ENCODE data around the gene DDX43. TPM values are rescaled to one million over a fixed set of nuclear protein-coding genes. Genes with fewer than 3 reads are reported as not detected.

Gene DDX43
- total and polyA plus RNA-seq, 12 donors, result 0.11 to 1.6 (median 0.47) TPM; not detected in 2

- H3K27ac ChIP-seq, result no peak overlapping the region
- TF ChIP-seq POLR2A (IDR thresholded peaks at IDR 0.05) (no peak), CTCF (IDR thresholded peaks at IDR 0.05) (no peak)
- no peaks in the 10 kb centered on the region for H3K27me3 ChIP-seq
- WGBS, 4 donors, result 81 to 89% (median 85%) methylated on average over 11 of the region's 11 CpGs
- no peak overlapping the region for H3K4me3 ChIP-seq
- no peaks in the 10 kb centered on the region for H3K9me3 ChIP-seq (replicated peaks in 1 of 3)
- no peaks in the 10 kb centered on the region for H3K4me1 ChIP-seq (replicated peaks in 1 of 2)
- DNase-seq, result no peak
- no peaks in the 10 kb centered on the region for H3K36me3 ChIP-seq (replicated peaks in 1 of 2)
- intact Hi-C loops (cut with DNase I), result no loop called here
Observed at GRCh38 chr6:73418081-73418741, 23.6 kb downstream of the DDX43 start.

- TF ChIP-seq CTCF (IDR thresholded peaks at IDR 0.05), result no peak
- TF ChIP-seq POLR2A (IDR thresholded peaks at IDR 0.05), result no peak
- intact Hi-C loops (cut with DNase I), result no loop called here
- peaks cover 0 to 8% of the 10 kb centered on the region in 2 donors for H3K36me3 ChIP-seq (replicated peaks in 1 of 2)
- H3K27me3 ChIP-seq, result no peaks in the 10 kb centered on the region
- H3K27ac ChIP-seq, result no peak overlapping the region
- no peak for DNase-seq
- no peak overlapping the region for H3K4me3 ChIP-seq
- H3K4me1 ChIP-seq (replicated peaks in 1 of 2), result no peaks in the 10 kb centered on the region
- no peaks in the 10 kb centered on the region for H3K9me3 ChIP-seq (replicated peaks in 1 of 3)
- 61 to 82% (median 75%) methylated on average over 2 of the region's 2 CpGs for WGBS, 4 donors
Observed at GRCh38 chr6:73421534-73421933, 26.9 kb downstream of the DDX43 start.

GRCh38 chr6:73435236-73435635 lies 40.6 kb downstream of the DDX43 start:
- Histone ChIP-seq H3K27ac (no peak overlapping the region), H3K36me3 (replicated peaks in 1 of 2) (peaks cover 0 to 16% of the 10 kb centered on the region in 2 donors), H3K4me3 (no peak overlapping the region), H3K27me3 (no peaks in the 10 kb centered on the region), H3K9me3 (replicated peaks in 1 of 3) (no peaks in the 10 kb centered on the region), H3K4me1 (replicated peaks in 1 of 2) (no peaks in the 10 kb centered on the region)
- WGBS, 4 donors, result 74 to 92% (median 84%) methylated on average over 3 of the region's 3 CpGs
- TF ChIP-seq POLR2A (IDR thresholded peaks at IDR 0.05) (no peak), CTCF (IDR thresholded peaks at IDR 0.05) (no peak)
- DNase-seq, result no peak
- intact Hi-C loops (cut with DNase I), result no loop called here

GRCh38 chr6:73443555-73443954 lies 48.9 kb downstream of the DDX43 start:
- no peak overlapping the region for H3K4me3 ChIP-seq
- DNase-seq, result no peak
- H3K27ac ChIP-seq, result no peak overlapping the region
- WGBS, 4 donors, result 85 to 95% (median 87%) methylated on average over 3 of the region's 3 CpGs
- H3K9me3 ChIP-seq (replicated peaks in 1 of 3), result no peaks in the 10 kb centered on the region
- no peaks in the 10 kb centered on the region for H3K27me3 ChIP-seq
- H3K4me1 ChIP-seq (replicated peaks in 1 of 2), result no peaks in the 10 kb centered on the region
- TF ChIP-seq POLR2A (IDR thresholded peaks at IDR 0.05) (no peak), CTCF (IDR thresholded peaks at IDR 0.05) (no peak)
- H3K36me3 ChIP-seq (replicated peaks in 1 of 2), result no peaks in the 10 kb centered on the region
- intact Hi-C loops (cut with DNase I), result no loop called here
